Caco-2 (cell line): Measurements from ENCODE around the gene SH3RF1. TPM values are rescaled to one million over a fixed set of nuclear protein-coding genes. Genes with fewer than 3 reads are reported as not detected.
A peak's percentile ranks its signal among the peaks of the same experiment; 100 is the strongest.

Source experiments
- BruUV-seq: library from RNA; stranded (reverse); fragments of 400-500 nt; replicated peaks from 2 replicates; lab custom pipeline; 2021; lab: Mats Ljungman, UMichigan
- CTCF ChIA-PET: fragments of 300-600 bp; sonication (Branson Sonifier 250); formaldehyde crosslinking; loops from one replicate; lab custom pipeline; 2022; ENCODE audit warnings: antibody characterized with exemption; lab: Charles Lee
- POLR2A ChIA-PET: fragments of 300-600 bp; sonication (Branson Sonifier 250); formaldehyde crosslinking; loops from one replicate; lab custom pipeline; 2022; ENCODE audit warnings: antibody characterized with exemption; lab: Charles Lee
- DNase-seq, 2 experiments: peaks; one replicate each; pipeline versions ENCODE4 v3.0.0 to v3.0.0-alpha.2; 2020 to 2022
- H3K27me3 ChIP-seq: replicated peaks from 2 replicates; pipeline ENCODE4 v1.6.0; 2011; ENCODE audit warnings: low read length; ENCODE audit not compliant: control insufficient read depth, insufficient read depth
- H3K36me3 ChIP-seq: 2 replicates; pipeline ENCODE4 v1.5.1; 2011; ENCODE audit warnings: low read length; ENCODE audit not compliant: control insufficient read depth, insufficient read depth
- H3K4me1 ChIP-seq: fragments of 250-450 bp; sonication (Bioruptor Pico); 2 replicates; pipeline ENCODE4 v1.5.1; 2020; ENCODE audit warnings: mild to moderate bottlenecking
- H3K4me3 ChIP-seq: 2 replicates; pipeline ENCODE4 v1.5.1; 2011; ENCODE audit warnings: low read depth, mild to moderate bottlenecking, control low read depth, low read length
- H3K9me3 ChIP-seq: fragments of 250-450 bp; sonication (Bioruptor Pico); 2 replicates; pipeline ENCODE4 v1.5.1; 2020; ENCODE audit warnings: mild to moderate bottlenecking, moderate library complexity
- H3K27ac Mint-ChIP-seq: one replicate; pipeline ENCODE4 v1.8.0; 2022; ENCODE audit warnings: mixed read lengths; ENCODE audit not compliant: unreplicated experiment
- H3K27me3 Mint-ChIP-seq: one replicate; pipeline ENCODE4 v1.8.0; 2022; ENCODE audit warnings: mixed read lengths; ENCODE audit not compliant: insufficient read depth, unreplicated experiment
- H3K36me3 Mint-ChIP-seq: one replicate; pipeline ENCODE4 v1.8.0; 2022; ENCODE audit warnings: mild to moderate bottlenecking, mixed read lengths; ENCODE audit not compliant: insufficient read depth, unreplicated experiment
- H3K4me1 Mint-ChIP-seq: one replicate; pipeline ENCODE4 v1.8.0; 2022; ENCODE audit warnings: low read depth, mixed read lengths; ENCODE audit not compliant: unreplicated experiment
- H3K4me3 Mint-ChIP-seq: one replicate; pipeline ENCODE4 v1.8.0; 2022; ENCODE audit warnings: mild to moderate bottlenecking, moderate library complexity, mixed read lengths; ENCODE audit not compliant: unreplicated experiment
- H3K9me3 Mint-ChIP-seq: one replicate; pipeline ENCODE4 v1.8.0; 2022; ENCODE audit warnings: mixed read lengths; ENCODE audit not compliant: unreplicated experiment
- intact Hi-C: fragments of 100-400 bp; cut with micrococcal nuclease; formaldehyde crosslinking; loops from one replicate; pipeline ENCODE4 v1.10.0; 2022; ENCODE audit not compliant: unreplicated experiment
- total RNA-seq: library from RNA; stranded (reverse); gene quantifications from 2 replicates; pipeline ENCODE4 v1.2.3, GENCODE V29; 2022
- TF ChIP-seq, protein P1 (sequence below), 2 experiments: fragments of 200-600 bp in 1 of 2; IDR thresholded peaks; 1 replicate in 1 of 2; 2 replicates in 1 of 2; pipeline versions ENCODE4 v1.5.1 to v1.8.0; 2011 to 2022; ENCODE audit warnings: antibody characterized with exemption in 1 of 2, control low read depth in 1 of 2, inconsistent platforms in 1 of 2, low read depth in 1 of 2, low read length in 1 of 2, mild to moderate bottlenecking in 1 of 2, moderate library complexity in 1 of 2; ENCODE audit not compliant: insufficient read depth in 1 of 2, severe bottlenecking in 1 of 2, unreplicated experiment in 1 of 2

Gene SH3RF1
- total RNA-seq, 1 experiment from 2014 or later: 25.1 TPM

- Mint-ChIP-seq H3K9me3 (no peaks in the 10 kb centered on the region), H3K36me3 (peaks cover 78% of the 10 kb centered on the region), H3K27ac (no peak overlapping the region), H3K27me3 (no peaks in the 10 kb centered on the region), H3K4me1 (peaks cover 22% of the 10 kb centered on the region), H3K4me3 (no peak overlapping the region)
- Histone ChIP-seq H3K27me3 (no peaks in the 10 kb centered on the region), H3K4me1 (no peaks in the 10 kb centered on the region), H3K36me3 (peaks cover 2% of the 10 kb centered on the region), H3K4me3 (no peak overlapping the region), H3K9me3 (no peaks in the 10 kb centered on the region)
- CTCF ChIA-PET: no interaction called here
- BruUV-seq: no TSS peak
- POLR2A ChIA-PET: no interaction called here
- intact Hi-C loops: no loop called here
- no peak for DNase-seq
- TF ChIP-seq, protein P1, sequence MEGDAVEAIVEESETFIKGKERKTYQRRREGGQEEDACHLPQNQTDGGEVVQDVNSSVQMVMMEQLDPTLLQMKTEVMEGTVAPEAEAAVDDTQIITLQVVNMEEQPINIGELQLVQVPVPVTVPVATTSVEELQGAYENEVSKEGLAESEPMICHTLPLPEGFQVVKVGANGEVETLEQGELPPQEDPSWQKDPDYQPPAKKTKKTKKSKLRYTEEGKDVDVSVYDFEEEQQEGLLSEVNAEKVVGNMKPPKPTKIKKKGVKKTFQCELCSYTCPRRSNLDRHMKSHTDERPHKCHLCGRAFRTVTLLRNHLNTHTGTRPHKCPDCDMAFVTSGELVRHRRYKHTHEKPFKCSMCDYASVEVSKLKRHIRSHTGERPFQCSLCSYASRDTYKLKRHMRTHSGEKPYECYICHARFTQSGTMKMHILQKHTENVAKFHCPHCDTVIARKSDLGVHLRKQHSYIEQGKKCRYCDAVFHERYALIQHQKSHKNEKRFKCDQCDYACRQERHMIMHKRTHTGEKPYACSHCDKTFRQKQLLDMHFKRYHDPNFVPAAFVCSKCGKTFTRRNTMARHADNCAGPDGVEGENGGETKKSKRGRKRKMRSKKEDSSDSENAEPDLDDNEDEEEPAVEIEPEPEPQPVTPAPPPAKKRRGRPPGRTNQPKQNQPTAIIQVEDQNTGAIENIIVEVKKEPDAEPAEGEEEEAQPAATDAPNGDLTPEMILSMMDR (IDR thresholded peaks at IDR 0.05; ENCODE audit: insufficient read depth in 1 of 2, low read depth in 1 of 2, low read length in 1 of 2, severe bottlenecking in 1 of 2, unreplicated experiment in 1 of 2): no peak
Observed at GRCh38 chr4:169102026-169102425, 168.7 kb downstream of the SH3RF1 start.

GRCh38 chr4:169100670-169101101, 170.1 kb downstream of the SH3RF1 start:
- Histone ChIP-seq H3K36me3 (peaks cover 2% of the 10 kb centered on the region), H3K27me3 (no peaks in the 10 kb centered on the region), H3K9me3 (no peaks in the 10 kb centered on the region), H3K4me3 (no peak overlapping the region), H3K4me1 (no peaks in the 10 kb centered on the region)
- ChIA-PET CTCF (no interaction called here), POLR2A (no interaction called here)
- intact Hi-C loops: no loop called here
- TF ChIP-seq, protein P1 (IDR thresholded peaks at IDR 0.05; ENCODE audit: insufficient read depth in 1 of 2, low read depth in 1 of 2, low read length in 1 of 2, severe bottlenecking in 1 of 2, unreplicated experiment in 1 of 2): no peak
- H3K27me3 Mint-ChIP-seq: no peaks in the 10 kb centered on the region
- no peaks in the 10 kb centered on the region for H3K9me3 Mint-ChIP-seq
- BruUV-seq: no TSS peak
- peaks cover 22% of the 10 kb centered on the region for H3K4me1 Mint-ChIP-seq
- H3K4me3 Mint-ChIP-seq: no peak overlapping the region
- no peak for DNase-seq
- H3K27ac Mint-ChIP-seq: peak overlapping the region; percentile 45
- H3K36me3 Mint-ChIP-seq: peaks cover 78% of the 10 kb centered on the region

DNA sequence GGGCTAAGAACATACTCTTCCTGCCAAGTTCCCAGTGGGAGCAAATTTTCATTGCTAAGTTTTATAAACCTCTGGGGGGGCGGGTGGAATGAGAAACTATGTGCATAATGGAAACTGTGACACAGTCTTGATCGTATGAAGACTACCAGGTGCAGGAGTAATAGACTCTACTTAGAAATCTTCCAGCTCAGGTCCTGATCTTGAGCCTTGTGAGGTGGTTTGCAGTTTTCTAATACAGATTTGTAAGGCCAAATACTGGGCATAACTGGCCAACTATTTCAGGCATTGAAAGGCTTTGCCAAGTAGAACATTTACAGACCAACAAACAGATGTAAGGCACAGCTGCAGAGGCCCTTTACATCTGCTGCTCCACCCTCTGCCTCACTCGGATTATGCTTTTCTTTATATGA, 171.0 kb downstream of the SH3RF1 start:
- BruUV-seq: no TSS peak
- Mint-ChIP-seq H3K4me1 (peaks cover 22% of the 10 kb centered on the region), H3K27ac (peak overlapping the region; percentile 45), H3K4me3 (no peak overlapping the region), H3K9me3 (no peaks in the 10 kb centered on the region), H3K36me3 (peaks cover 78% of the 10 kb centered on the region), H3K27me3 (no peaks in the 10 kb centered on the region)
- H3K4me3 ChIP-seq: no peak overlapping the region
- no peaks in the 10 kb centered on the region for H3K27me3 ChIP-seq
- H3K9me3 ChIP-seq: no peaks in the 10 kb centered on the region
- intact Hi-C loops: no loop called here
- no peak for DNase-seq
- H3K36me3 ChIP-seq: peaks cover 2% of the 10 kb centered on the region
- TF ChIP-seq, protein P1 (IDR thresholded peaks at IDR 0.05; ENCODE audit: insufficient read depth in 1 of 2, low read depth in 1 of 2, low read length in 1 of 2, severe bottlenecking in 1 of 2, unreplicated experiment in 1 of 2): no peak
- no peaks in the 10 kb centered on the region for H3K4me1 ChIP-seq
- CTCF ChIA-PET: no interaction called here
- POLR2A ChIA-PET: no interaction called here
